Vagina (tissue), 2 donors: ENCODE measurements around the gene IL18BP. TPM values are rescaled to one million over a fixed set of nuclear protein-coding genes. Genes with fewer than 3 reads are reported as not detected.

ENCODE experiments used
- DNase-seq, 2 donors: peaks; one replicate each; pipeline ENCODE4 v3.0.0-alpha.2; 2017; ENCODE audit errors: extremely low spot score in 2 of 2
- H3K27ac ChIP-seq: fragments of 200-600 bp; sonication (generic); one replicate; pipeline ENCODE4 v1.5.1; 2019
- H3K27me3 ChIP-seq: fragments of 200-600 bp; sonication (generic); one replicate; pipeline ENCODE4 v1.5.1; 2019
- H3K36me3 ChIP-seq, 2 donors: fragments of 200-600 bp; sonication (generic); one replicate each; pipeline ENCODE4 v1.5.1; 2017 to 2019
- H3K4me1 ChIP-seq: fragments of 200-600 bp; sonication (generic); one replicate; pipeline ENCODE4 v1.5.1; 2019
- H3K4me3 ChIP-seq, 2 donors: fragments of 200-600 bp; sonication (generic); 1 replicate in 1 of 2; 2 replicates in 1 of 2; pipeline ENCODE4 v1.5.1; 2016 to 2019
- H3K9me3 ChIP-seq: fragments of 200-600 bp; sonication (generic); one replicate; pipeline ENCODE4 v1.5.1; 2019
- CTCF ChIP-seq, 3 experiments: fragments of 450-650 bp in 2 of 3; fragments of 200-600 bp in 1 of 3; sonication (generic) in 1 of 3; IDR thresholded peaks; one replicate each; pipeline ENCODE4 v1.5.1; 2017 to 2019; ENCODE audit warnings: antibody characterized with exemption in 3 of 3, mild to moderate bottlenecking in 2 of 3, moderate library complexity in 2 of 3
- POLR2A ChIP-seq, 2 donors: fragments of 450-650 bp; IDR thresholded peaks; one replicate each; pipeline ENCODE4 v1.6.1; 2017; ENCODE audit warnings: antibody characterized with exemption in 2 of 2, mild to moderate bottlenecking in 2 of 2, moderate library complexity in 2 of 2
- POLR2AphosphoS5 ChIP-seq, 2 donors: sonication (generic); formaldehyde crosslinking; IDR thresholded peaks; one replicate each; pipeline ENCODE4 v1.9.0; 2017; ENCODE audit warnings: antibody characterized with exemption in 2 of 2, mild to moderate bottlenecking in 2 of 2, low read depth in 1 of 2; ENCODE audit not compliant: insufficient read depth in 1 of 2
- intact Hi-C: fragments of 100-400 bp; cut with DNase I; formaldehyde crosslinking; loops from one replicate; pipeline ENCODE4 v1.15.1; 2023
- total RNA-seq: library from RNA; depleted of rRNA; stranded (reverse); fragments of >200 nt; gene quantifications from one replicate; pipeline ENCODE4 v1.2.3, GENCODE V29; 2016

Gene IL18BP
- total RNA-seq, 1 donor from 2014 or later: 2.7 TPM

- Histone ChIP-seq H3K27ac (peak overlapping the region; percentile 31), H3K4me1 (peaks cover 41% of the 10 kb centered on the region), H3K9me3 (no peaks in the 10 kb centered on the region), H3K27me3 (no peaks in the 10 kb centered on the region), H3K36me3 (peaks cover 7 to 100% of the 10 kb centered on the region in 2 donors), H3K4me3 (no peak overlapping the region)
- DNase-seq: no peak
- intact Hi-C loops: no loop called here
- TF ChIP-seq POLR2A (IDR thresholded peaks at IDR 0.05): no peak
- TF ChIP-seq CTCF (IDR thresholded peaks at IDR 0.05): no peak
- no peak for TF ChIP-seq POLR2AphosphoS5 (IDR thresholded peaks at IDR 0.05; ENCODE audit: insufficient read depth in 1 of 2, low read depth in 1 of 2)
Observed at GRCh38 chr11:72013765-72014711, 15.3 kb downstream of the IL18BP start.

DNA sequence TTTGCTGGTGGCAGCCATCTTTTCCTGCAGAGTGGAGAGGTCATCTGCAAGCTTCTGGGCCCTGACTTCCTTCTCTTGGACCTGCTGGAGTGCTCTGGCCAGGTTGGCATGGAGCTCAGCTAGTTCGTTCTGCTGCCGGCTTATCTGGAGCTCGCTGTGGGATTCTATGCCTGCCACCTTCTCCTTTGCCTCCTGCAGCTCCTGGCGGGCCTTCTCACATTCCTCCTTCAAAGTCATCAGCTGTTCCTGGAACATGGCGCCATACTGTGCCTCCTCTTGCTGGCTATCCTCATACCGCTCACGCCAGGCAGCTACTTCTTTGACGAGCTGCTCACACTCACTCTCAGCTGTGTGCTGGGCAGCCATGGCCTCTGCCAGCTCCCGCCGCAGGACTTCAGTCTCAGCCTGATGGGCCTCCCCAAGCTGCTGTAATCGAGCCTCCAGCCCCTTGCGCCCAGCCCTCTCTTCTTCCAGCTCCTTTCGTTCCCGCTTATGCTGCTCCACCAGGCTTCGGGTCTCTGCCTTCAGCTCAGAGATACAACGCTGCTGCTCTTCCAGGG lies 16.1 kb downstream of the IL18BP start:
- Histone ChIP-seq H3K27me3 (no peaks in the 10 kb centered on the region), H3K9me3 (no peaks in the 10 kb centered on the region), H3K27ac (no peak overlapping the region), H3K4me3 (no peak overlapping the region), H3K36me3 (peaks cover 10 to 100% of the 10 kb centered on the region in 2 donors), H3K4me1 (peaks cover 41% of the 10 kb centered on the region)
- intact Hi-C loops: no loop called here
- no peak for TF ChIP-seq POLR2A (IDR thresholded peaks at IDR 0.05)
- no peak for TF ChIP-seq CTCF (IDR thresholded peaks at IDR 0.05)
- no peak for TF ChIP-seq POLR2AphosphoS5 (IDR thresholded peaks at IDR 0.05; ENCODE audit: insufficient read depth in 1 of 2, low read depth in 1 of 2)
- no peak for DNase-seq

DNA sequence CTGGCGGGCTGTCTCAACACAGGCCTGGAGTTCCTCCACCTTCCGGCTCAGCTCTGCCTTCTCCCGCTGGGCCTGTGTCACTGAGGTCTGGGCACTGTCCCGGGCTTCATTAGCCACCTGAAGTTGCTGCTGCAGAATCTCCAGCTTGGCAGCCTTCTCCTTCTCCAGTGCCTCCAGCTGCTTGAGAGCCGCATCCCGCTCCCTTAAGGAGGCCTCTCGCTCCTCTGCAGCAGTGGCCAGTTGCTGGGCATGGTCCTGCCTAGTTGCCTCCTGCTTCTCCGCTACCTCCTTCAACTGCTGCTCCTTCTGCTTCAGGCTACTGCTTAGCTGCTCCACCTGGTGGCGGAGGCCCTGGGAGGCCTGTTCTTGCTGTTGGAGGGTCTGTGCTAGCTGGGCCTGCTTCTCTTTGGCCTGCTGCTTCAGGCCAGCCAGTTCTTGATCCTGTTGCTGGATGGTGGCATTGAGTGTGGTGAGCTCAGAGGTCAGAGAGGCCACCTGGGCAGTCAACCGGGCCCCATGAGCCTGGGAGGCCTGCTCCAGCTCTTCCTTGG lies 16.9 kb downstream of the IL18BP start:
- TF ChIP-seq POLR2A (IDR thresholded peaks at IDR 0.05): no peak
- TF ChIP-seq POLR2AphosphoS5 (IDR thresholded peaks at IDR 0.05; ENCODE audit: insufficient read depth in 1 of 2, low read depth in 1 of 2): no peak
- TF ChIP-seq CTCF (IDR thresholded peaks at IDR 0.05): no peak
- no peaks in the 10 kb centered on the region for H3K27me3 ChIP-seq
- DNase-seq: no peak
- no peak overlapping the region for H3K4me3 ChIP-seq
- no peak overlapping the region for H3K27ac ChIP-seq
- intact Hi-C loops: no loop called here
- H3K4me1 ChIP-seq: peaks cover 41% of the 10 kb centered on the region
- peaks cover 10 to 100% of the 10 kb centered on the region in 2 donors for H3K36me3 ChIP-seq
- H3K9me3 ChIP-seq: no peaks in the 10 kb centered on the region

DNA sequence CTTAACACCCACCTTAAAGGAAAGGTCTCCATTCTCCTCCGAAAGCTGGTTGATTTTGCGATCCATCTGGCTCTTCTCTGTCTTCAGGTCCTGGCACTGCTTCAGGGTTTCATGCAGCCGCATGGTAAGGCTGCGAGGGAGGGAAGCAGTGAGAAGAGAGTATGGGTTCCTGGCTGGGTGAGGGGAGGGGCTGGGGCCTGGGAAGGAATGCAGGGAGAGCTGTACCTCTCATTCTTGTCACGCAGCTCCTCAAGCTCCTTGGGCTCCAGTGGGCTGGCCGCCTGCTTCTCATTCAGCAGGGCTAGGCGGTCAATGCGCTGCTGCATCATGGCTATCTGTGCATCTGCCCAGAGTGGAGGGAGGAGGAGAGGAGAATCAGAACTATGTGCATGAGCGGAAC lies 19.5 kb downstream of the IL18BP start:
- DNase-seq: no peak
- no peak overlapping the region for H3K27ac ChIP-seq
- H3K36me3 ChIP-seq: peaks cover 10 to 99% of the 10 kb centered on the region in 2 donors
- no peak for TF ChIP-seq POLR2A (IDR thresholded peaks at IDR 0.05)
- no peak for TF ChIP-seq POLR2AphosphoS5 (IDR thresholded peaks at IDR 0.05; ENCODE audit: insufficient read depth in 1 of 2, low read depth in 1 of 2)
- no peaks in the 10 kb centered on the region for H3K9me3 ChIP-seq
- no peaks in the 10 kb centered on the region for H3K27me3 ChIP-seq
- H3K4me1 ChIP-seq: peaks cover 16% of the 10 kb centered on the region
- H3K4me3 ChIP-seq: no peak overlapping the region
- intact Hi-C loops: no loop called here

DNA sequence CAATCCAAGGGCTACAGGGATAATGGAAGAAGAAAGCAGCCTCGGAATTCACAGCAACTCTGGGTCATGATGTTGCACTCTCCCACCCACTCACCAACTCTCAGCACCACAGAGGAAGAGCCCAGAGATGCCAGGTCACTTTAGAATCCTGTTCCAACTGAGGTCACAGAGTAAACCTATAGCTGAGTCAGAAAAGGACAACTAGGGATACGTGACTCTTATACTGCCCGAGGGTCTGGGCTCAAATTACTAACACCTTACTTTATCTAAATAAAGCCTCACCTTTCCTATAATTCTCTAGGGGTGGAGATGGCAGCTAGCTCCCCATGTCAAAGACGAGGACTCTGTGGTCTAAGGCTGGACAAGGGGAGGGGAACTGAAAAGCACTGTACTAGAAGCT lies 24.6 kb downstream of the IL18BP start:
- H3K4me1 ChIP-seq: peaks cover 44% of the 10 kb centered on the region
- H3K27ac ChIP-seq: no peak overlapping the region
- no peaks in the 10 kb centered on the region for H3K27me3 ChIP-seq
- TF ChIP-seq POLR2A (IDR thresholded peaks at IDR 0.05) (no peak), POLR2AphosphoS5 (IDR thresholded peaks at IDR 0.05; ENCODE audit: insufficient read depth in 1 of 2, low read depth in 1 of 2) (no peak), CTCF (IDR thresholded peaks at IDR 0.05) (no peak)
- peaks cover 6 to 80% of the 10 kb centered on the region in 2 donors for H3K36me3 ChIP-seq
- DNase-seq: no peak
- intact Hi-C loops: no loop called here
- no peaks in the 10 kb centered on the region for H3K9me3 ChIP-seq
- no peak overlapping the region for H3K4me3 ChIP-seq
